ENCODE measurements around the gene EGLN2. TPM values are rescaled to one million over a fixed set of nuclear protein-coding genes. Genes with fewer than 3 reads are reported as not detected.

Gene EGLN2
- total and polyA plus RNA-seq, 2 of the 4 experiments (the other 2 are of a cell fraction), result 54.1 to 60.2 TPM

- H3K27ac ChIP-seq (ENCODE audit: insufficient read depth, low read length), result no peak overlapping the region; the same call in 1 of the 2 replicates
- no peaks in the 10 kb centered on the region for H3K27me3 ChIP-seq (ENCODE audit: control insufficient read depth, insufficient read depth, low read length)
- no peaks in the 10 kb centered on the region for H3K9me3 ChIP-seq (ENCODE audit: control insufficient read depth, insufficient read depth, low read length)
- H3K56ac ChIP-seq (ENCODE audit: extremely low read depth, insufficient read depth, low read length), result no peak overlapping the region
- peak overlapping the region; percentile 67; the same call in 1 of the 2 replicates for H3K14ac ChIP-seq (replicated peaks; ENCODE audit: low read depth, low read length)
- H4K20me1 ChIP-seq (ENCODE audit: insufficient read depth, low read length), result peaks cover 27% of the 10 kb centered on the region
- no peak overlapping the region for H3K4me3 ChIP-seq (ENCODE audit: insufficient read depth, low read depth, low read length)
- dilution Hi-C loops (cut with HindIII; ENCODE audit: low sequenced_read_pairs, unreplicated experiment) (no loop called here), in situ Hi-C loops (cut with MboI; ENCODE audit: low sequenced_read_pairs) (no loop called here), intact Hi-C loops (cut with micrococcal nuclease) (loop anchor here (5.0 kb wide), 2 partner anchors 45 to 80 kb away; partner anchors contain the start of genes ACTMAP, COQ8B, ITPKC and SNRPA)
- no peak overlapping the region for H3K4me2 ChIP-seq (ENCODE audit: low read depth, low read length)
- CTCF ChIA-PET, result no interaction called here
- H2BK20ac ChIP-seq (ENCODE audit: low read depth, low read length), result no peak overlapping the region
- H3K79me1 ChIP-seq (ENCODE audit: low read depth in 1 of 2, low read length in 2 of 2), result peaks cover 4 to 35% of the 10 kb centered on the region in 2 experiments; a peak in 3 of 4 replicates
- BruUV-seq (replicated peaks), result no TSS peak
- H3K4ac ChIP-seq (ENCODE audit: low read depth, low read length), result peak overlapping the region; percentile 61; the same call in 1 of the 2 replicates
- H2BK15ac ChIP-seq (ENCODE audit: low read depth, low read length), result no peak overlapping the region
- POLR2A ChIA-PET (ENCODE audit: unreplicated experiment), result no interaction called here
- peak overlapping the region in 1 of 2 experiments; percentile 67; a peak in 2 of 4 replicates for H4K8ac ChIP-seq (ENCODE audit: low read depth in 2 of 2, low read length in 2 of 2)
- no peak overlapping the region for H4K91ac ChIP-seq (ENCODE audit: insufficient read depth, low read depth, low read length)
- H3K23ac ChIP-seq (ENCODE audit: low read depth, low read length), result peak overlapping the region; percentile 68; the same call in 1 of the 2 replicates
- H3K9ac ChIP-seq (ENCODE audit: low read depth, low read length), result no peak overlapping the region
- WGBS, 2 experiments (ENCODE audit: extremely low coverage in 2 of 2, insufficient read length in 1 of 2), result 96% methylated on average over 6 of the region's 14 CpGs; no CpG with 5 or more reads in 1 of the 2 experiments
- 0 out of 2 replicates have a peak overlapping the region, but pooled peaks have one; percentile 23 for H2BK120ac ChIP-seq (ENCODE audit: low read depth, low read length)
- DNase-seq, result no peak
- no peak overlapping the region for H2BK5ac ChIP-seq (ENCODE audit: low read depth, low read length, poor library complexity, severe bottlenecking)
- no peak overlapping the region for H4K5ac ChIP-seq (ENCODE audit: low read depth, low read length)
- peak overlapping the region; percentile 61 for H2AK9ac ChIP-seq (replicated peaks; ENCODE audit: low read depth, low read length, poor library complexity)
- peaks cover 21% of the 10 kb centered on the region for H3K4me1 ChIP-seq (ENCODE audit: control insufficient read depth, insufficient read depth, low read length)
- peak overlapping the region; percentile 50; the same call in 1 of the 2 replicates for H2AK5ac ChIP-seq (ENCODE audit: low read depth, low read length)
- peaks cover 18% of the 10 kb centered on the region for H3K36me3 ChIP-seq (ENCODE audit: control insufficient read depth, insufficient read depth, low read length)
- no peak for ATAC-seq (ENCODE audit: low read depth)
- no peak overlapping the region for H2AFZ ChIP-seq (replicated peaks; ENCODE audit: low read length, poor library complexity)
- TF ChIP-seq FOS (IDR thresholded peaks at IDR 0.05; ENCODE audit: low read depth, low read length), result no peak
- no peak for TF ChIP-seq RCOR1 (IDR thresholded peaks at IDR 0.05; ENCODE audit: insufficient replicate concordance, low read length)
- no peak for TF ChIP-seq RAD21 (IDR thresholded peaks at IDR 0.05; ENCODE audit: low read length)
- TF ChIP-seq CEBPB (IDR thresholded peaks at IDR 0.05; ENCODE audit: low read depth, low read length), result no peak
- TF ChIP-seq MXI1 (IDR thresholded peaks at IDR 0.05; ENCODE audit: borderline replicate concordance, low read depth, low read length), result no peak
- no peak for TF ChIP-seq ELK1 (IDR thresholded peaks at IDR 0.05; ENCODE audit: borderline replicate concordance, low read depth, low read length)
- no peak for TF ChIP-seq SMC3 (IDR thresholded peaks at IDR 0.05; ENCODE audit: low read depth, low read length)
- TF ChIP-seq BHLHE40 (IDR thresholded peaks at IDR 0.05; ENCODE audit: low read depth, low read length), result no peak
- TF ChIP-seq CHD1 (IDR thresholded peaks at IDR 0.05; ENCODE audit: low read depth, low read length), result no peak
- no peak for TF ChIP-seq USF2 (IDR thresholded peaks at IDR 0.05; ENCODE audit: low read depth, low read length)
- TF ChIP-seq MAZ (IDR thresholded peaks at IDR 0.05; ENCODE audit: borderline replicate concordance, low read depth, low read length), result no peak
- TF ChIP-seq MAFK (IDR thresholded peaks at IDR 0.05; ENCODE audit: low read depth, low read length), result no peak
- TF ChIP-seq RFX5 (IDR thresholded peaks at IDR 0.05; ENCODE audit: low read depth, low read length), result no peak
- TF ChIP-seq POLR2A (IDR thresholded peaks at IDR 0.05; ENCODE audit: low read depth, low read length), result no peak
- TF ChIP-seq NFE2L2 (IDR thresholded peaks at IDR 0.05; ENCODE audit: low read depth, low read length), result no peak
- H3K18ac ChIP-seq (ENCODE audit: low read depth, low read length), result no peak overlapping the region
- peaks cover 17% of the 10 kb centered on the region for H3K9me1 ChIP-seq (ENCODE audit: insufficient read depth, low read length)
Observed at GRCh38 chr19:40797166-40797962, 1.6 kb upstream of the EGLN2 start.
